Measurements from ENCODE around the gene PPFIBP1. TPM values are rescaled to one million over a fixed set of nuclear protein-coding genes. Genes with fewer than 3 reads are reported as not detected.
A peak's percentile ranks its signal among the peaks of the same experiment; 100 is the strongest.

Gene PPFIBP1
- total RNA-seq, 6 donors from 2014 or later: 67.5 to 129 (median 101) TPM

DNA sequence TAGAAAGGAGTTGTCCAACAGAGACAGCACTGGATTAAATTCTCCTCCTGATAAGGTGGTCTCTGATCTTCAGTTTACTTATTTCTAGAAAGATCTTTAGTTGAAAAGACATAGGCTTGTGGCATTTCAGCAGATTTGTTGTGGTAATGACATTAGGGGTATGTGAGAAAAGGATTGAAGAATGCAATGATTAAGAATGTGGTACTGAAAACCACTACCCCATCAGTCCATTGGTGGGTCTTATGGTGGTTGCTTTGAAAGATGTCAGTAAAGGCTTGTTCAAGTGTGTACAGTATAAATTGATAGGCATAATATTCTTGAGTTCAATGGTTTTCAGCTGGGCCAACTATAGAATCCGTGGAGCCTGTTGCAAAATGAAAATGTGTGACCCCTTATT, 10.8 kb downstream of the PPFIBP1 start:
- Histone ChIP-seq H3K27me3 (no peaks in the 10 kb centered on the region), H3K4me3 (no peak overlapping the region), H3K4me1 (peaks cover 20 to 46% (median 28%) of the 10 kb centered on the region in 4 donors), H3K36me3 (peaks cover 0 to 11% (median under 1%) of the 10 kb centered on the region in 4 donors), H3K27ac (no peak overlapping the region), H3K9me3 (no peaks in the 10 kb centered on the region)
- 78 to 94% methylated on average over 1 of the region's 1 CpG for WGBS, 2 donors
- DNase-seq (no peak), ATAC-seq (ENCODE audit: low FRiP score in 2 of 2) (no peak)
- TF ChIP-seq POLR2AphosphoS5 (IDR thresholded peaks at IDR 0.05) (no peak), EP300 (IDR thresholded peaks at IDR 0.05) (no peak), POLR2A (IDR thresholded peaks at IDR 0.05) (no peak)
- TF ChIP-seq, protein P1, sequence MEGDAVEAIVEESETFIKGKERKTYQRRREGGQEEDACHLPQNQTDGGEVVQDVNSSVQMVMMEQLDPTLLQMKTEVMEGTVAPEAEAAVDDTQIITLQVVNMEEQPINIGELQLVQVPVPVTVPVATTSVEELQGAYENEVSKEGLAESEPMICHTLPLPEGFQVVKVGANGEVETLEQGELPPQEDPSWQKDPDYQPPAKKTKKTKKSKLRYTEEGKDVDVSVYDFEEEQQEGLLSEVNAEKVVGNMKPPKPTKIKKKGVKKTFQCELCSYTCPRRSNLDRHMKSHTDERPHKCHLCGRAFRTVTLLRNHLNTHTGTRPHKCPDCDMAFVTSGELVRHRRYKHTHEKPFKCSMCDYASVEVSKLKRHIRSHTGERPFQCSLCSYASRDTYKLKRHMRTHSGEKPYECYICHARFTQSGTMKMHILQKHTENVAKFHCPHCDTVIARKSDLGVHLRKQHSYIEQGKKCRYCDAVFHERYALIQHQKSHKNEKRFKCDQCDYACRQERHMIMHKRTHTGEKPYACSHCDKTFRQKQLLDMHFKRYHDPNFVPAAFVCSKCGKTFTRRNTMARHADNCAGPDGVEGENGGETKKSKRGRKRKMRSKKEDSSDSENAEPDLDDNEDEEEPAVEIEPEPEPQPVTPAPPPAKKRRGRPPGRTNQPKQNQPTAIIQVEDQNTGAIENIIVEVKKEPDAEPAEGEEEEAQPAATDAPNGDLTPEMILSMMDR (IDR thresholded peaks at IDR 0.05): no peak

DNA sequence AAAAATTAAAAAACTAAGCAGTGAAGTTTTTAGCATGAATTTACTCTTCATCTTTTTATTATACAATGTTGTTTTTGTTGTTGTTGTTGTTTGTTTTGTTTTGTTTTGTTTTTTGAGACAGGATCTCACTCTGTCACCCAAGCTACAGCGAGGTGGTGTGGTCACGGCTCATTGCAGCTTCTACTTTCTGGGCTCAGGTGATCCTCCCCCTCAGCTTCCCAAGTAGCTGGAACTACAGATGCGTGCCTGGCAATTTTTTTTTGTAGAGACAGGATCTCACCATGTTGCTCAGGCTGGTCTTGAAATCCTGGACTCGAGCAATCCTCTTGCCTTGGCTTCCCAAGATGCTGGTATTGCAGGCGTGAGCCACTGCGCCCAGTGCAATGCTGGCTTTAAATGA, 11.3 kb downstream of the PPFIBP1 start:
- WGBS, 2 donors: 94 to 96% methylated on average over 6 of the region's 6 CpGs
- TF ChIP-seq POLR2AphosphoS5 (IDR thresholded peaks at IDR 0.05) (no peak), EP300 (IDR thresholded peaks at IDR 0.05) (no peak), POLR2A (IDR thresholded peaks at IDR 0.05) (no peak)
- TF ChIP-seq, protein P1 (IDR thresholded peaks at IDR 0.05): no peak
- Histone ChIP-seq H3K27me3 (no peaks in the 10 kb centered on the region), H3K27ac (no peak overlapping the region), H3K4me3 (no peak overlapping the region), H3K9me3 (no peaks in the 10 kb centered on the region), H3K4me1 (peaks cover 20 to 49% (median 28%) of the 10 kb centered on the region in 4 donors), H3K36me3 (peaks cover 0 to 11% (median under 1%) of the 10 kb centered on the region in 4 donors)
- no peak for ATAC-seq (ENCODE audit: low FRiP score in 2 of 2)
- no peak for DNase-seq

DNA sequence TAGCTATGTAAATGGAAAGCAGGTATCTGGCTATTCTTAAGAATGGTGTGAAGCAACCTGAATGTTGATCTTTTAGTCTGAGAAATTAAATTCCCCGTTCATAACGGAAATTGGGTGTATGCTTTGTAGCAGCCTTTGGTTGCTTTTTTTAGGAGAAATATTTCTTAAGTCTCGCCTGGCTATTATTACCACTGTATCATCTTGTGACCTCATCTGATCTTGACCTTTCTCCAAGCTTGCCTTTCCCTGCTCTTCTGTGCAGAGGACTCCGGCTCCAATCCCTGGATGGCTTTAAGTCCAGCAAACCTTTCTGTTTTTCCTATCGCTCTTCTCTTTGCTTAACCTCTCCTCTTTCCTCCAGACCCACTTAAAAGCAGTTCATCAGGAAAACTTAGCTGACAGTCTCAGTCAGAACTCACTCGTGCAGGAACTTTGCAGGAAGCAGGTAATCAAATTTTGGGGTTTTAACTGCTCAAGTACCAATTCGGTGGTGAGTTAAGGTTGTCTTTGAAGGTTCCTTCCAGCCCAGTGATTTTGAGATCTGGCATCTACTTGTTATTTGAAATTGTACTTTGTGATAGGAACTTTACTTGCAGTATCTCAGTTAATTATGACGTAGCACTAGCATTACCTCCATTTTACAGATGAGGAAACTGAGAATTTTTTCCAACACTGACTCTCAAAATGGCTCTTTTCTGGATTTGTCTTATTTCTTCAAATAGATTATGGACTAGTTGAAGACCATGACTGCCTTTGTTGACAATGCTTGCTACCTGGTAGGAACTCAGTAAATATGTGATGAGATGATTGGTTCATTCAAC, 14.1 kb downstream of the PPFIBP1 start:
- Histone ChIP-seq H3K27me3 (no peaks in the 10 kb centered on the region), H3K4me3 (no peak overlapping the region), H3K36me3 (peaks cover 0 to 11% (median under 1%) of the 10 kb centered on the region in 4 donors), H3K27ac (peak overlapping the region; percentile 17 to 69 (median 46)), H3K4me1 (peaks cover 26 to 54% (median 32%) of the 10 kb centered on the region in 4 donors), H3K9me3 (no peaks in the 10 kb centered on the region)
- WGBS, 2 donors: 66 to 68% methylated on average over 8 of the region's 8 CpGs
- peak in 1 of 2 donors; percentile 84 for ATAC-seq (ENCODE audit: low FRiP score in 2 of 2)
- no peak for DNase-seq
- no peak for TF ChIP-seq EP300 (IDR thresholded peaks at IDR 0.05)
- no peak for TF ChIP-seq POLR2AphosphoS5 (IDR thresholded peaks at IDR 0.05)
- TF ChIP-seq, protein P1 (IDR thresholded peaks at IDR 0.05): no peak
- TF ChIP-seq POLR2A (IDR thresholded peaks at IDR 0.05): no peak

DNA sequence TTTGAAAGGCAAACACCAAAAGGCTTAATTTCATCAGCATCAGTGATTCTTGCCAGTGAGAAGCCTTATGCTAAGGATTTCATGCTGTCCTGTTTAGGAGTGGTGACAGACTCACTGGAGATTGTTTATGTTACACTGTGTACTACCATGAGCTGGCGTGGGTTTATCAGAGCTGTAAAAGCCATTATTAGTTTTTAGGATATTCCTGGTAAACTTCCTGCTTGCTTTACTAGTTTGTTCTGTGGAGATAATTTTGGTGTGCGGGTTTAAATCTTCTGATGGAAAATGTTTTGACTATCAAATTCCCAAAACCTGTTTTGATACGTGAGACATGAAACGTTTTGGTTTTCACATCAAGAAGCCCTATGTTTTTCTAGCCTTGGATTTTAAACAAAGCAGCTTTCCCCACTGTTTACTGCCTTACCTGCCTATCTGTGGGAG, 15.2 kb downstream of the PPFIBP1 start:
- ATAC-seq (ENCODE audit: low FRiP score in 2 of 2): no peak
- no peak for TF ChIP-seq POLR2AphosphoS5 (IDR thresholded peaks at IDR 0.05)
- peak in 1 of 4 donors; percentile 14 for TF ChIP-seq EP300 (IDR thresholded peaks at IDR 0.05)
- WGBS, 2 donors: 51 to 60% methylated on average over 4 of the region's 4 CpGs

DNA sequence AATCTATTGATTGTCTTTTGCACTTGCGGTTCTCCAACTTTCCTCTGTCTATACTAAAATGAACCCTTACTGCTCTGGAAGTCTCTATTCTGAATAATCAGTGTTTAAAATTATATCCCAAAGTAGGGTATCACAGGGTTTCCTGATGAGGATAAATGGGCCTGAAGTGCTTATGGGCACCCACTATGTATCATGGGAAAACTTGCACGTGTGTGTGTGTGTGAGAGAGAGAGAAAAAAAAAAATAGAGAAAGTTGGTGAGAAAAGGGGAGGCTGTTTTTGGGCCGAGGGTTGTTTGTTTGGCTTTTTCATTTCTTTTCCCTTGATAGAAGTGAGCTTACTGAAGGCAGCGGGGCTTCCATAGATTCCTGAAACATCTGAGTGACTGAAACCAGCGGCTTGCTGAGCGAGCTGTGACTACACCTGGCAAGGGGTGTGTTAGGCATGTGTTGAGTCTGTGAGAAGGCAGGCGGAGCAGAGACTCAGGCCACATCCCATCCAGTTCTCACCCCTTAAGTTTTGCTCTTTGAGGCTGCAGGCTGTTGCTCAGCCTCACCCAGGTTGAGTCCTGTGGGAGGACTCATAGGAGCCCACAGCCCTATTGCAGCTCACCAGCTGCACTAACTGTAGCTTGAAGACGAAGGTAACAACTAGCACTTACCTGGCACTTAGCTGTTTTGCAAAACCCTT, 17.2 kb downstream of the PPFIBP1 start:
- ATAC-seq (ENCODE audit: low FRiP score in 2 of 2) (peak in 1 of 2 donors; percentile 11), DNase-seq (no peak)
- peaks cover 0 to 4% (median under 1%) of the 10 kb centered on the region in 4 donors for H3K36me3 ChIP-seq
- 83 to 85% methylated on average over 8 of the region's 8 CpGs for WGBS, 2 donors
- H3K4me1 ChIP-seq: peaks cover 26 to 59% (median 32%) of the 10 kb centered on the region in 4 donors
- no peak for TF ChIP-seq EP300 (IDR thresholded peaks at IDR 0.05)
- TF ChIP-seq, protein P1 (IDR thresholded peaks at IDR 0.05): no peak
- H3K9me3 ChIP-seq: no peaks in the 10 kb centered on the region
- peak overlapping the region in 1 of 4 donors; percentile 35 for H3K27ac ChIP-seq
- H3K27me3 ChIP-seq: no peaks in the 10 kb centered on the region
- H3K4me3 ChIP-seq: no peak overlapping the region

More for the DNA sequence above, 15.2 kb downstream of the PPFIBP1 start:
- no peaks in the 10 kb centered on the region for H3K9me3 ChIP-seq
- peaks cover 26 to 52% (median 32%) of the 10 kb centered on the region in 4 donors for H3K4me1 ChIP-seq
- H3K27ac ChIP-seq: peak overlapping the region in 3 of 4 donors; percentile 32 to 69 (median 61)
- H3K27me3 ChIP-seq: no peaks in the 10 kb centered on the region
- DNase-seq: no peak
- H3K4me3 ChIP-seq: no peak overlapping the region
- H3K36me3 ChIP-seq: peaks cover 0 to 11% (median under 1%) of the 10 kb centered on the region in 4 donors

Data from upper lobe of left lung (tissue), 6 donors.